Fibroblast of skin of left quadriceps (primary cell): ENCODE measurements around the gene PLCB2.

ENCODE experiments used
- DNase-seq, 2 experiments: peaks; one replicate each; pipeline ENCODE4 v3.0.0-alpha.2; 2013; ENCODE audit warnings: low read depth in 2 of 2

The PLCB2 gene

DNA sequence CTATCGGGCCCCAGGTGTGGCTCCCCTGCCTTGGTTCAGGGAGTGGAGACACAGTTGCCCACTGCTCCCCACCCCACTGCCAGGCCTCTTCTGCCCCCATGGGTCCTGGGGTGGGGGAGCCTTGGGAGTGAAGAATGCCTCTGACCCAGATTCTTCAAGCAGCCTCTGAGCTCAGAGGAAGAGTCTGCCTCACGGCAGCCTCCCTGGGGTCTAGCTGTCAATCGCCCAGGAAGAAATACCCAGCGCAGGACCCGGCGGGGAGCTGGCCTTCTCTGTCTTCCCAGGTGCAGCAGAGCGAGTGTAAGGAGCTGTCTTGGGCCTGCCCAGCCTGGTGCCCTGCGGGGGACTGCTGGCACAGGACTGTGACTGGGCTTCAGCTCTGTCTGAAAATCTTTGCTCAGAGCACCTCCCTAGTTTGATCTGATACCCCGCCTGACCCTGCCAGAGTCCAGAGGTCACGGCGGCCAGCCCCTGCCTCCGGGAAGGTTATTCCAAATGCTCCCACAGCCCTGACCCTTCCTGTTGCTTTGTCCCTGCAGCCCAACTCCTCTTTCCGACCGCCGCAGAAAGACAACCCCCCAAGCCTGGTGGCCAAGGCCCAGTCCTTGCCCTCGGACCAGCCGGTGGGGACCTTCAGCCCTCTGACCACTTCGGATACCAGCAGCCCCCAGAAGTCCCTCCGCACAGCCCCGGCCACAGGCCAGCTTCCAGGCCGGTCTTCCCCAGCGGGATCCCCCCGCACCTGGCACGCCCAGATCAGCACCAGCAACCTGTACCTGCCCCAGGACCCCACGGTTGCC lies 35.9 kb downstream of the PLCB2 start:
- DNase-seq, result no peak

GRCh38 chr15:40270246-40270995 lies 37.3 kb downstream of the PLCB2 start:
- DNase-seq, result no peak

DNA sequence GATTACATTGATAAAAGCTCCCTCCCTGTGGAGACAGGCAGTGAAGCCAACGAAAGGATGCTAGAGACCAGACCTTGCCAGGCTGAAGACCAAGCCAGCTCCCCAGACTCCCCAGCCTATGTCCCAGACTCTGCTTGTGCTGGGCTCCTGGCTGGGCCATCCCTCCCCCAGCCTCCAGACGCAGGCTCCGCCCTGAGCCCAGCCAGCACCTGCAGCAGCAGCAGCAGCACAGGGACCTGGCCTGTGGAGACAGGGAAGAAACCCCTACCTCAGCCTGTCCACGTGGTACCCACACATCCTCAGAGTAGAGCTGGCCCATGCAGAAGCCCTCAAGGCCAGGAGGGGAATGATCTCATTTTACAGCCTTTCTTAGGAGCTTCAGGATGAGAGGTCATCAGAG lies 38.1 kb downstream of the PLCB2 start:
- no peak for DNase-seq

DNA sequence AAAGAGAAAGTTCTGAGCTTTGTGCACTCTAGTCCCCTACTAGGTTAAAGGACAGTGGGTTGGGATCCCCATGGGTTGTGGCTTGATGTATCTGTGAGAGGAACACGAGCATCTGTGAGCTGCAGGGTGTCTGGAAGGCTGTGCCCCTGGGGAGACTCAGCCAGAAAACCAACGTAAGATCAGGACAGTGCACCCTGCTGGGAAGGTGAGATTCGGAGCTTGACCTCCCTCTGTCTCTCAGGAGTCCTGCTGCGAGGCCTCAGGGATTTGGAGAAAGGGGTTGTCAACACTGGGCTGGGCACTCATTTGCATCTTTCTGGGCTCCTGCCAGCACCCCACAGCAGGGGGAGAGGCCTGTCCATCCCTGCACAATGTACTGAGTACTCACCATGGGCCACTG lies 40.1 kb downstream of the PLCB2 start:
- no peak for DNase-seq

DNA sequence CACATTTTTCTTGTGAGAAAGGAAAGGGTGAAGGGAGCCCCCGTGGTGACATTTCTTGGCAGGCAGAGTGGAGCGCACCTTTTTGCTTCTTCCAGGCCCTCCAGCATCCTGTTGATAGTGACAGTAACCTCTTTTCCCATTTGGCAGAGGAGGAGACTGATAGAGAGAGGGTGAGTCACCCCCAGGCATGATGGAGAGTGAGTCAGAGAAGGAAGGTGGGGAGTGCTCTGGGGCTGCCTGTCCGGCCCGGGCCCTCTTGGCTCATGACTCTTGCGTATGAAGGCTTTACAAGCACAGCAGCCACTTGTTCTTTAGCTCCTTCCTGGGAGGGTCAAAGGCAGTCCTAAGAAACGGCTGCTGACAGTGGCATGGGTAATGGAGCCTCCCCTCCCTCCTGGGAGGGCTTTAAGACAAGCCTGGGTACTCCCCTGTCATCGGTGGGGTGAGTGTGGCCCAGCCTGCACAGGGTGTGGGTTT lies 40.9 kb downstream of the PLCB2 start:
- peak; percentile 69 to 75 for DNase-seq

GRCh38 chr15:40265875-40266274 lies 41.9 kb downstream of the PLCB2 start:
- no peak for DNase-seq

DNA sequence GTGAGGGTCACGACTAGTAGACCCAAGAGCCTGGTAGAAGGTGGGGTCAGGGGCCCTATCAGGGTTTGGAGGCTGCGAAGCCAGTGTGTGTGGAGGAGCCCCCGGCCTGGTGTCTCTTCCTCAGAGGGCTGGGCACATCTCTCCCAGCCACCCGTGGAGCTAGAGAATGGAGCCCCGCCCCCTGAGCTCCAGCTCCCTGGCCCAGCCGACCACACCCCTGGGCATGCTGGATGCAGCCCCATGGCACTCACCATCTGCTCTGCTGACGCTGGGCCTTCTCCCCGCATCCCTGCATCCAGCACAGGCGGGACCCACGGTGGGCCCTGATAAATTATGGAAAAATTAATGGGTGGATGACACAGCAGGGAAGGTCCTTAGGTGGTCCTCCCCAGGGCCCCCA lies 42.4 kb downstream of the PLCB2 start:
- no peak for DNase-seq

- no peak for DNase-seq
Measured at GRCh38 chr15:40264321-40265153, 43.2 kb downstream of the PLCB2 start.

DNA sequence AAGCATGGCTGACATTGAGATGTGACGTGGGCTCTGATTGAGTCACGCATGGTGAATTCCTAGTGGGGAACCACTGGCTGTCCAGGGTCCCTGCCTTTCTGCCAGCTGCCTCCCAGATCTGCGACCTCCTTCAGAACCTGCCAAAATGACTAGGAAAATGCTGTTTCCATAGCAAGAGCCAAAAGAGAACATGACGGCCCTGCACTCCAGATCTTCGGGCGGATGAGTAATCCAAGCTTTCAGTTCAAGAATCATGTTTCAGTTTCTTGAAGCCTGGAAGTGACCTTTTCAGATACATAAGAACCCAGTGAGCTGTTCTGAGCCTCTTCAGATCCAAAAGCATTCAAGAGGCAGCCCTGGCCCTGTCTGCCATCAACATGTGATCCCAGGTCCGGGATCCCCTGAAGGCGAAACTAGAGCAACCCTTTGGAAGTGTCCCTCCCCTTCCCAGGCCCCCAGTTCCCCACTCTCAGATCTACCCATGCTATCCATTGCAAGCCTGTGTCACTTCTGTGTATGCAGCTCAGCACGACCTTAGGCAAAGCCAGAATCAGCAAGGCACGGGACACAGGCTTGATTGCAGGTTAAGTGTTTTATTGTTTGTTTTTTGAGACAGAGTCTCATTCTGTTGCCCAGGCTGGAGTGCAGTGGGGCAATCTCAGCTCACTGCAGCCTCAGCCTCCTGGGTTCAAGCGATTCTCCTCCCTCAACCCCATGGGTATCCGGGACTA lies 44.5 kb downstream of the PLCB2 start:
- DNase-seq, result no peak

DNA sequence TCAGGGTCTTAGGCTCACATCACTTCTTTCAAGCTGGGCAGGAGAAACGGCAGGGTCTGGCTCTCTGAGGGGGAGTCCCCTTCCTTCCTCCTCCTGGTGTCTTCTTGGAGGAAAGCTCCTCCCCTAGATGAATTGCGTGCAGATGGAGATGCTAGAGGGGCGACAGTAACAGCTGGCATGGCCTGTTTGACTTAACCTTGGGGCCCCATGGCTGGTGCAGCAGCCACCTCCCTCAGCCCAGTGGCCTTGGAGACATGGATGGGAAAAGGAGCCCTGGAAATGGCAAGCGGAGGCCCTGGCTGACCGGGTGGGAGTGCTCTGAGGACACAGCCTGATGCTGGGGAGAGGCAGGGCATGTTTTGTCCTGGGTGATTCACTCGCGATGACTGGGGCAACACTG lies 48.7 kb downstream of the PLCB2 start:
- DNase-seq, result no peak

GRCh38 chr15:40258544-40258943 lies 49.2 kb downstream of the PLCB2 start:
- DNase-seq, result no peak

DNA sequence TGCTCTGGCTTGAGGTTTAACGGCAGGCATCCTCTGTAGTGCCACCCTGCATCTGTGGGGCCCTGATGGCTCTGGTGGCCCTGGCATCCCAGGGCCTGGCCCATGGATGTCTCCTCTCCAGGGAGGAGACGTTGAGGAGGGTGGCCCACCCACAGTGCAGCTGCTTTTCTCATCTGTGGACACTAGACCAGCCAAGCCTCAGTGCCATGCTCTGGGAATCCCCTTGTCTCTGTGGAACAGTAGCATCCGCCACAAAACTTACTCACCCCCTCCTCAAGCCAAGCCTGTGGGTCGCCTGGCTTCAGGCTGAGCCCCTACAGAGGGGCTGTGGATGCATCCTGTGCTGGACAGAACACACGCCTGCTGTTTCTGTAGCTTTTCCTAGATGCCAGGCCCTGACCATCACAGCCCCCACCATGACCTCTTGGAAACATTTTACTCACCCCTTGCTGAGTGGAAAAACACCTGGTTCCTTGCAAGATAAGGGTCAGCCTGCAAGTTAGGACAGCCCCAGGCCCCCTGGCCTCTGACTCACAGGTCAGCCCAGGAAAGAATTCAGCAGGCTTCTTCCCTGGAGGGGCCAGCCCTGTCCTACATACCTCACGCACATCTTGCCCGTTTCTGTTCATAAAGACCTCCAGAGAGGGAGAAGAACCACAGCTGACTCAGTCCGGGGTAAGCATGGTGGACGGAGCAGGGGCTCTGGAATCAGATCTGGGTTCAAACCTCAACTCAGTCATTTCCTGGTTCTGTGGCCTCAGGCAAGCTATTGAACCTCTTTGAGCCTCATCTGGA lies 49.9 kb downstream of the PLCB2 start:
- no peak for DNase-seq

DNA sequence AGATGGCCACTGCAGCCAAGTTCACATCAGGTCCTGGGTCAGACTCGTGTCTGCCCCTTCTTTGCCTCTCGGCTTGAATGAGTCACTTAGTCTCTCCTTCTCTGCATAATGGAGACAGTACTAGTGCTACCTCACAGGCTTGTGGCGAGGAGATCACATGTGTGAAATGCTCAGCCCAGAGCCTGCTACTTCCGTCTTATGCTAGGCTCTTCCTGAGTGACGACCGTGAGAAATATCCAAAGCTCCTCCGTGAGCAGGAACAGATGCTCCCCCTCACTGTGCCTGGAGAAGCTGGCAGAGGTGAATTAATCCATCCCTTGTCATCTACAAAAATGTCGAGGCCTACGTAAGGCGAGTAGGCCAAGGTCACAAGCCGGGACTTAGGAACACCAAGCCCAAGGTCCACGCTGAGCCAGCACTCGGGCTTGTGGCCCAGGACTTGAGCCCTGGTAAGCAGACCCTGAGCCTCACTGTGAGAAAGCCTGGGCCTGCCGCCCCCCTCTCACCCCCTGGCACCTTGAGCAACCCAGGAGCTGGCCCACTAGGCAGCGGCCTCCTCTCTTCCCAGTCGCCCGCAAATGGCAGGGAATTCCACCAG lies 51.0 kb downstream of the PLCB2 start:
- peak; percentile 24 to 29 for DNase-seq

- DNase-seq, result no peak
Measured at GRCh38 chr15:40255033-40255432, 52.7 kb downstream of the PLCB2 start.

- DNase-seq, result no peak
Measured at GRCh38 chr15:40254452-40254851, 53.3 kb downstream of the PLCB2 start.

DNA sequence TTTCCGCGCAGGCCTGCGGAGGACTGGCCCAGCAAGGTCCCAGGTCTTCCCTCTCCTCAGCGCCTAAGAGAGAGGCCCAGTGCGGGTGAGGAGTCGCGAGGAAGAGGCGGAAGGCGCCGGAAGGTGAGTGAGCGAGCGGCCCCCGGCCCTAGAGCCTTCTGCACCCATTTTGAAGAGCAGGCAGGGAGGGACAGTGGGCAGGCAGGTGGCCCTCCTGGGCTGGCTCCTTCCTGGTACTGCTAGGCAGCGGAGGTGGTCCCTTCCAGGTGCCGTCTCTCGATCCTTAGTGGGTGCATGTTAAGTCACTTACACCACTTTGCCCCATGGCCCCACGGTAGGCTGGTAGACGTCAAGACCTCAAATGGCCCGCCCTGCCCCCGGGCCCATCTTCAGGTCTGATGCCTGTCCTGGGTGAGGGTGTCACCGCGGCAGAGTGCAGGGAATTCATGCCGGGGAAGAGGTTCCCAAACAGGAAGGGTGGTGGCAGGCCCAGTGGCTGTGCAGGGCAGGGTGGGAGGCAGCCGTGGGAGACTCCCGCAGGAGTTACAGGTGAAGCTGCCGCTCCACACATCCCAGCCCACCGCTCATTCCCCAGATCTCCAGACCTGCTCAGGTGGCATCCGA lies 54.5 kb downstream of the PLCB2 start:
- no peak for DNase-seq

- no peak for DNase-seq
Measured at GRCh38 chr15:40252438-40253166, 55.1 kb downstream of the PLCB2 start.

DNA sequence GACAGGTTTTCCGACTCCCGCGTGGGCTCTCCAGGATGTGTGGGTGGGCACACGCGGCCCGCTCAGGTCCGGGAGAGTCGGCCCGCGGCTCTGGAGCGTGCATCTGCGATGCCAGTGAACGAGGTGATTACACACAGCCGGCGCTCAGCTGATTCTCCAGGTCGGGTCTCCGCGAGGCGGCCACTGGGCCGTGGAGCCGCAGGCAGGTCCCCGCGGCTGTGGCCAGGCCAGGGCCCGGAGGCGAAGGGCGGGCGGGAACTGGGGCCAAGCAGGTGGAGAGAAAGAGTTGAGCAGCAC lies 55.6 kb downstream of the PLCB2 start:
- no peak for DNase-seq

GRCh38 chr15:40251486-40252140 lies 56.1 kb downstream of the PLCB2 start:
- DNase-seq, result no peak
